Ishikawa (cell line): ENCODE results near the gene GALNT2.

Experiments
- EP300 ChIP-seq: IDR thresholded peaks from 2 replicates; pipeline ENCODE4 v1.6.1; 2012; ENCODE audit warnings: borderline replicate concordance
- MAX ChIP-seq: IDR thresholded peaks from 2 replicates; pipeline ENCODE4 v1.6.1; 2012
- REST ChIP-seq: IDR thresholded peaks from 2 replicates; pipeline ENCODE4 v1.6.1; 2012; ENCODE audit warnings: low read depth, mild to moderate bottlenecking
- TAF1 ChIP-seq: IDR thresholded peaks from 2 replicates; pipeline ENCODE4 v1.6.1; 2012; ENCODE audit warnings: low read depth, mild to moderate bottlenecking
- TEAD4 ChIP-seq: IDR thresholded peaks from 2 replicates; pipeline ENCODE4 v1.6.1; 2012
- USF1 ChIP-seq: IDR thresholded peaks from 2 replicates; pipeline ENCODE4 v1.6.1; 2012
- YY1 ChIP-seq: IDR thresholded peaks from 2 replicates; pipeline ENCODE4 v1.6.1; 2012; ENCODE audit warnings: low read depth

- TF ChIP-seq TEAD4 (no peak), REST (no peak), MAX (no peak), EP300 (no peak), TAF1 (no peak), USF1 (no peak), YY1 (no peak)
Observed at GRCh38 chr1:230095938-230096337, 28.9 kb downstream of the GALNT2 start.
